Measurements from ENCODE around the gene AMOTL1.
A peak's percentile ranks its signal among the peaks of the same experiment; 100 is the strongest.

Gene AMOTL1

GRCh38 chr11:94757037-94757735 is 11.0 kb upstream of the AMOTL1 start:
- H3K27me3 ChIP-seq (replicated peaks; ENCODE audit: control insufficient read depth, insufficient read depth, low read length) = no peaks in the 10 kb centered on the region; the same call in 1 of the 2 replicates
- TF ChIP-seq CTCF (IDR thresholded peaks at IDR 0.05; ENCODE audit: insufficient read depth, low read length, poor library complexity, severe bottlenecking) = no peak
- DNase-seq (ENCODE audit: extremely low read depth, insufficient read length) = no peak
- H3K4me3 ChIP-seq (replicated peaks; ENCODE audit: low read depth, low read length) = no peak overlapping the region
- H3K36me3 ChIP-seq (ENCODE audit: control insufficient read depth, insufficient read depth, low read length) = no peaks in the 10 kb centered on the region

GRCh38 chr11:94758666-94759065 is 9.5 kb upstream of the AMOTL1 start:
- no peaks in the 10 kb centered on the region for H3K36me3 ChIP-seq (ENCODE audit: control insufficient read depth, insufficient read depth, low read length)
- H3K27me3 ChIP-seq (replicated peaks; ENCODE audit: control insufficient read depth, insufficient read depth, low read length) = no peaks in the 10 kb centered on the region; the same call in 1 of the 2 replicates

GRCh38 chr11:94759522-94759921 is 8.6 kb upstream of the AMOTL1 start:
- TF ChIP-seq CTCF (IDR thresholded peaks at IDR 0.05; ENCODE audit: insufficient read depth, low read length, poor library complexity, severe bottlenecking) = no peak
- H3K27me3 ChIP-seq (replicated peaks; ENCODE audit: control insufficient read depth, insufficient read depth, low read length) = no peaks in the 10 kb centered on the region; the same call in 1 of the 2 replicates
- no peak overlapping the region for H3K4me3 ChIP-seq (replicated peaks; ENCODE audit: low read depth, low read length)
- DNase-seq (ENCODE audit: extremely low read depth, insufficient read length) = no peak
- H3K36me3 ChIP-seq (ENCODE audit: control insufficient read depth, insufficient read depth, low read length) = no peaks in the 10 kb centered on the region

More at GRCh38 chr11:94758666-94759065, 9.5 kb upstream of the AMOTL1 start:
- DNase-seq (ENCODE audit: extremely low read depth, insufficient read length) = no peak
- no peak overlapping the region for H3K4me3 ChIP-seq (replicated peaks; ENCODE audit: low read depth, low read length)
- TF ChIP-seq CTCF (IDR thresholded peaks at IDR 0.05; ENCODE audit: insufficient read depth, low read length, poor library complexity, severe bottlenecking) = no peak

- no peak for DNase-seq (ENCODE audit: extremely low read depth, insufficient read length)
- no peaks in the 10 kb centered on the region for H3K36me3 ChIP-seq (ENCODE audit: control insufficient read depth, insufficient read depth, low read length)
- H3K27me3 ChIP-seq (replicated peaks; ENCODE audit: control insufficient read depth, insufficient read depth, low read length) = no peaks in the 10 kb centered on the region; the same call in 1 of the 2 replicates
- no peak for TF ChIP-seq CTCF (IDR thresholded peaks at IDR 0.05; ENCODE audit: insufficient read depth, low read length, poor library complexity, severe bottlenecking)
- H3K4me3 ChIP-seq (replicated peaks; ENCODE audit: low read depth, low read length) = no peak overlapping the region
These were observed 7.9 kb upstream of the AMOTL1 start for GRCh38 chr11:94760296-94760695.

GRCh38 chr11:94762208-94762607 is 5.9 kb upstream of the AMOTL1 start:
- H3K4me3 ChIP-seq (replicated peaks; ENCODE audit: low read depth, low read length) = no peak overlapping the region
- no peaks in the 10 kb centered on the region for H3K27me3 ChIP-seq (replicated peaks; ENCODE audit: control insufficient read depth, insufficient read depth, low read length)
- no peak for DNase-seq (ENCODE audit: extremely low read depth, insufficient read length)
- no peaks in the 10 kb centered on the region for H3K36me3 ChIP-seq (ENCODE audit: control insufficient read depth, insufficient read depth, low read length)
- TF ChIP-seq CTCF (IDR thresholded peaks at IDR 0.05; ENCODE audit: insufficient read depth, low read length, poor library complexity, severe bottlenecking) = peak; percentile 35

Measured in GM06990 (cell line).